ENCODE measurements around the gene ARID4A. TPM values are rescaled to one million over a fixed set of nuclear protein-coding genes. Genes with fewer than 3 reads are reported as not detected.

The ARID4A gene
- total and polyA plus RNA-seq, 2 donors (not counting 3 experiments of a cell fraction or from before 2014, with no cell fraction given): 3.7 to 20.0 TPM

DNA sequence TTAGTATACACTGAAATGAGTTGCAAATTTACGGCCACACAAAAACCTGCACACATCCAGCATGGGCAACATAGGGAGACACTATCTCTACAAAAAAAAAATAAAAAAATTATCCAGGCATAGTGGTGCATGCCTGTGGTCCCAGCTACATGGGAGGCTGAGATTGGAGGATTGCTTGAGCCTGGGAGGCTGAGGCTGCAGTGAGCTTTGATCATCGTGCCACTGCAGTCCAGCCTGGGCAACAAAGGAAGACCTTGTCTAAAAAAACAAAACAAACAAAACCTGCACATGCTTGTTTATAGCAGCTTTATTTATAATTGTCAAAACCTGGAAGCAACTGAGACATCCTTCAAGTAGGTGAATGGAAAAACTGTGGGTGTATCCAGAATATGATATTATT is 92.5 kb downstream of the ARID4A start:
- POLR2A ChIA-PET: no interaction called here
- no peak overlapping the region for H3K4me2 ChIP-seq (ENCODE audit: insufficient read depth, low read length)
- BruUV-seq (replicated peaks): no TSS peak
- no peaks in the 10 kb centered on the region for H3K36me3 ChIP-seq (ENCODE audit: control insufficient read depth in 2 of 2, extremely low read depth in 1 of 2, insufficient read depth in 2 of 2, low read length in 2 of 2)
- CTCF ChIA-PET: interaction anchor here (0.9 kb wide), 1 partner anchor 11 kb away, joined by 3 read pairs; no protein-coding TSS in a partner anchor
- no peaks in the 10 kb centered on the region for H3K27me3 ChIP-seq (ENCODE audit: control insufficient read depth in 2 of 2, insufficient read depth in 2 of 2, low read length in 2 of 2)
- TF ChIP-seq, protein P1, sequence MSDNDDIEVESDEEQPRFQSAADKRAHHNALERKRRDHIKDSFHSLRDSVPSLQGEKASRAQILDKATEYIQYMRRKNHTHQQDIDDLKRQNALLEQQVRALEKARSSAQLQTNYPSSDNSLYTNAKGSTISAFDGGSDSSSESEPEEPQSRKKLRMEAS (IDR thresholded peaks at IDR 0.05; ENCODE audit: insufficient read depth, insufficient read length): no peak
- TF ChIP-seq POLR2AphosphoS5 (IDR thresholded peaks at IDR 0.05; ENCODE audit: insufficient read depth, low read depth, low read length) (no peak), JUN (IDR thresholded peaks at IDR 0.05; ENCODE audit: borderline replicate concordance, insufficient read depth, insufficient read length, low read depth) (no peak), POLR2A (IDR thresholded peaks at IDR 0.05; ENCODE audit: low read depth, low read length) (no peak), MYC (IDR thresholded peaks at IDR 0.05; ENCODE audit: low read depth, low read length) (no peak), FOS (IDR thresholded peaks at IDR 0.05; ENCODE audit: borderline replicate concordance, insufficient read depth, low read length) (no peak), GATA2 (IDR thresholded peaks at IDR 0.05; ENCODE audit: insufficient read depth, insufficient read length, low read depth, low read length) (no peak), EZH2 (IDR thresholded peaks at IDR 0.05; ENCODE audit: borderline replicate concordance, low read depth, low read length, severe bottlenecking) (no peak)
- TF ChIP-seq, protein P2, sequence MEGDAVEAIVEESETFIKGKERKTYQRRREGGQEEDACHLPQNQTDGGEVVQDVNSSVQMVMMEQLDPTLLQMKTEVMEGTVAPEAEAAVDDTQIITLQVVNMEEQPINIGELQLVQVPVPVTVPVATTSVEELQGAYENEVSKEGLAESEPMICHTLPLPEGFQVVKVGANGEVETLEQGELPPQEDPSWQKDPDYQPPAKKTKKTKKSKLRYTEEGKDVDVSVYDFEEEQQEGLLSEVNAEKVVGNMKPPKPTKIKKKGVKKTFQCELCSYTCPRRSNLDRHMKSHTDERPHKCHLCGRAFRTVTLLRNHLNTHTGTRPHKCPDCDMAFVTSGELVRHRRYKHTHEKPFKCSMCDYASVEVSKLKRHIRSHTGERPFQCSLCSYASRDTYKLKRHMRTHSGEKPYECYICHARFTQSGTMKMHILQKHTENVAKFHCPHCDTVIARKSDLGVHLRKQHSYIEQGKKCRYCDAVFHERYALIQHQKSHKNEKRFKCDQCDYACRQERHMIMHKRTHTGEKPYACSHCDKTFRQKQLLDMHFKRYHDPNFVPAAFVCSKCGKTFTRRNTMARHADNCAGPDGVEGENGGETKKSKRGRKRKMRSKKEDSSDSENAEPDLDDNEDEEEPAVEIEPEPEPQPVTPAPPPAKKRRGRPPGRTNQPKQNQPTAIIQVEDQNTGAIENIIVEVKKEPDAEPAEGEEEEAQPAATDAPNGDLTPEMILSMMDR (IDR thresholded peaks at IDR 0.05; ENCODE audit: extremely low read depth in 1 of 2, insufficient read depth in 1 of 2, low read depth in 1 of 2, low read length in 2 of 2): no peak
- no peaks in the 10 kb centered on the region for H3K9me3 ChIP-seq (replicated peaks; ENCODE audit: control insufficient read depth, insufficient read depth, low read length)
- H3K4me1 ChIP-seq (ENCODE audit: control insufficient read depth, extremely low read depth, insufficient read depth, low read length): peaks cover 6% of the 10 kb centered on the region
- H3K9me1 ChIP-seq (replicated peaks; ENCODE audit: control insufficient read depth, extremely low read depth, insufficient read depth, low read length): no peaks in the 10 kb centered on the region
- no peak for DNase-seq (ENCODE audit: low read depth, low spot score)
- H3K79me2 ChIP-seq (ENCODE audit: control insufficient read depth, insufficient read depth, low read length): no peaks in the 10 kb centered on the region
- H4K20me1 ChIP-seq (replicated peaks; ENCODE audit: control insufficient read depth, extremely low read depth, insufficient read depth, low read length): no peaks in the 10 kb centered on the region
- intact Hi-C loops (cut with micrococcal nuclease) (no loop called here), dilution Hi-C loops (cut with MboI; ENCODE audit: extremely low pct_ligation_motif_present, low sequenced_read_pairs) (no loop called here)
- H2AFZ ChIP-seq (ENCODE audit: low read depth, low read length): no peak overlapping the region
- H3K4me3 ChIP-seq (replicated peaks in 1 of 3; ENCODE audit: insufficient read depth in 1 of 3, low read depth in 1 of 3, low read length in 3 of 3): no peak overlapping the region
- no peak overlapping the region for H3K9ac ChIP-seq (replicated peaks; ENCODE audit: extremely low read depth, insufficient read depth, low read length)
- FAIRE-seq: no peak
- no peak overlapping the region for H3K27ac ChIP-seq (ENCODE audit: insufficient read depth, low read depth, low read length)

Data from endothelial cell of umbilical vein (primary cell).